GM18517 (cell line): ENCODE results near the gene TXNRD2.

Experiments used
- ATAC-seq: cut with Tn5 transposase; IDR thresholded peaks from one replicate; pipeline ENCODE4 v1.9.1; 2021; ENCODE audit warnings: mild to moderate bottlenecking, moderate library complexity; ENCODE audit not compliant: unreplicated experiment

Gene TXNRD2

GRCh38 chr22:19828035-19828401 lies 113.6 kb downstream of the TXNRD2 start:
- ATAC-seq = no peak

DNA sequence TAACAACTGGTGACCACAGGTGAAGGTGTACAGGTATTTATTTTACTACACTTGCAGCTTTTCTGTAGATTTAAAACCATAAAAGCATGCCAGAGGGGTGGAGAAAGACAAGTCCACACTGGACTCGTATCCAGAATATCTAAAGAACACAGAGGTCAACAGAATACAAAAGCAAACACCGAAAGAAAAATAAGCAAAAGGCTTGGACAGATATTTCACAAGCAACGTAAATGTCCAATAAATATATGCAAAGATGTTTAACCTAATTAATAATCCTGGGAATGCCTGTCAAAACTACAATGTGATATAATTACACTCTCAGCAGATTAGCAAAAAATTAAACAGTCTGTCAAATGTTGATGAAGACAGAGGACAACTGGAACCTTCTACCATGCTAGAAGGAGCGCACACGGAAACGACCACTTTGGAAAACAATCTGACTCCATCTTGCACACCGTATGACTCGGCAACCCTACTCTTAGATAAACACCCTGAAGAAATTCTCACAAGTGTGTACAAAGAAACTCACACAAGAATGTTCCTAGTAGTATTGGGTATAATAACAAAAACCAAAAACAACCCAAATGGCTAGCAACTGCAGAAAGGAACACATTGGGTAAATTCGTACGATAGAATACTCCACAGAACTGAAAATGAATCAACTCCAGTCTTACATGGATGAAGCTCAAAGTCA lies 114.1 kb downstream of the TXNRD2 start:
- ATAC-seq = no peak

- ATAC-seq = no peak
Observed at GRCh38 chr22:19826619-19826950, 115.0 kb downstream of the TXNRD2 start.

DNA sequence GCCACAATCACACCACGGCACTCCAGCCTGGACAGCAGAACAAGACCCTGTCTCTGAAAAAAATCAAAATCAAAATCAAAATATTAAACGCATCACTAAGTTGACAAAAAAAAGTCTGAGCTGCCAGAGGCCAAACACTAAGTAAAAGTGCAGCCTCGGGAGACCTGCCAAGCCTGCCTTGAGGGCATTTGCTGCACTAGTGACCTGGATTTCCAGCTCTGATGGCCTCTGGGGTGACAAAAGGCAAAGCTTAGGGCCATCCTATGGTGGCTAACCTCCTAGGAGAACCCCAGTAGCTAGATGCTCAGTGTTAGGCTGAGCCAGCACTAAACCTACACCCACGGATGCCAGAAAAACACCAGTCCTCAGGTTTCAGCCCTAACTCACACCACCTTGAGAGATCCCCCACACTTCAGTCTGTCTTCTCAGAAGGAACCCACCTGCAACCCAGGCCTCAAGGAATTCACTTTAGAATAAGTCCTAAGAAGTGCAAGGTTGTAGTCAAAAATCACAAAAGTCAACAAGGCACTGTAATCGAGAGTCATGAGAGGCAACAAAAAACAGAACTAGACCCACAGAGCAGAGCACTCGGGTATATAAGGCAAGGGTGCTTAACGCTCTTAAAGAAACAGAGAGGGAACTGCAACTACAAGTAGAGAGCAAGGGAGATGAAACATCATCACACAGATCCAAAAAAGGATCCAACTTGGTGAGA lies 115.6 kb downstream of the TXNRD2 start:
- no peak for ATAC-seq
